ENCODE data around the gene STRIP2.
"Not testable (repeated sequence)": the region's sequence is repeated elsewhere in the genome, so short reads cannot be mapped to it uniquely, and the experiment has no call there.

Gene STRIP2

GRCh38 chr7:129421717-129422250 is 12.4 kb upstream of the STRIP2 start:
- DNase-seq (ENCODE audit: low read depth in 2 of 2), result no peak

GRCh38 chr7:129422727-129423126 is 11.5 kb upstream of the STRIP2 start:
- DNase-seq (ENCODE audit: low read depth in 2 of 2), result no peak

- DNase-seq (ENCODE audit: low read depth in 2 of 2), result no peak
Observed at GRCh38 chr7:129423700-129424410, 10.4 kb upstream of the STRIP2 start.

GRCh38 chr7:129426482-129426881 is 7.8 kb upstream of the STRIP2 start:
- DNase-seq (ENCODE audit: low read depth in 2 of 2), result no peak

- DNase-seq (ENCODE audit: low read depth in 2 of 2), result no peak
Observed at GRCh38 chr7:129427526-129428045, 6.6 kb upstream of the STRIP2 start.

- DNase-seq (ENCODE audit: low read depth in 2 of 2), result no peak
Observed at GRCh38 chr7:129431911-129432643, 2.2 kb upstream of the STRIP2 start.

- DNase-seq (ENCODE audit: low read depth in 2 of 2), result no peak
Observed at GRCh38 chr7:129434675-129435318, 565 bp downstream of the STRIP2 start.

- no peak for DNase-seq (ENCODE audit: low read depth in 2 of 2)
Observed at GRCh38 chr7:129435414-129435829, 1.2 kb downstream of the STRIP2 start.

GRCh38 chr7:129436335-129436923 is 2.2 kb downstream of the STRIP2 start:
- no peak for DNase-seq (ENCODE audit: low read depth in 2 of 2)

GRCh38 chr7:129437190-129437589 is 3.0 kb downstream of the STRIP2 start:
- DNase-seq (ENCODE audit: low read depth in 2 of 2), result no peak

- no peak for DNase-seq (ENCODE audit: low read depth in 2 of 2)
Observed at GRCh38 chr7:129438281-129438838, 4.1 kb downstream of the STRIP2 start.

- DNase-seq (ENCODE audit: low read depth in 2 of 2), result no peak
Observed at GRCh38 chr7:129438839-129439651, 4.8 kb downstream of the STRIP2 start.

- no peak for DNase-seq (ENCODE audit: low read depth in 2 of 2)
Observed at GRCh38 chr7:129439963-129440625, 5.9 kb downstream of the STRIP2 start.

- DNase-seq (ENCODE audit: low read depth in 2 of 2), result no peak
Observed at GRCh38 chr7:129443612-129444011, 9.4 kb downstream of the STRIP2 start.

GRCh38 chr7:129444776-129445175 is 10.5 kb downstream of the STRIP2 start:
- DNase-seq (ENCODE audit: low read depth in 2 of 2), result not testable (repeated sequence)

GRCh38 chr7:129446925-129447324 is 12.7 kb downstream of the STRIP2 start:
- DNase-seq (ENCODE audit: low read depth in 2 of 2), result not testable (repeated sequence)

GRCh38 chr7:129447445-129447844 is 13.2 kb downstream of the STRIP2 start:
- DNase-seq (ENCODE audit: low read depth in 2 of 2), result not testable (repeated sequence)

- DNase-seq (ENCODE audit: low read depth in 2 of 2), result not testable (repeated sequence)
Observed at GRCh38 chr7:129448608-129449007, 14.4 kb downstream of the STRIP2 start.

- no peak for DNase-seq (ENCODE audit: low read depth in 2 of 2)
Observed at GRCh38 chr7:129450295-129450694, 16.1 kb downstream of the STRIP2 start.

- DNase-seq (ENCODE audit: low read depth in 2 of 2), result no peak
Observed at GRCh38 chr7:129452589-129453231, 18.5 kb downstream of the STRIP2 start.
